Measurements from ENCODE around the gene EPB41L5. TPM values are rescaled to one million over a fixed set of nuclear protein-coding genes. Genes with fewer than 3 reads are reported as not detected.

The EPB41L5 gene
- total RNA-seq, 4 donors from 2014 or later, result 14.2 to 24.0 (median 17.4) TPM

DNA sequence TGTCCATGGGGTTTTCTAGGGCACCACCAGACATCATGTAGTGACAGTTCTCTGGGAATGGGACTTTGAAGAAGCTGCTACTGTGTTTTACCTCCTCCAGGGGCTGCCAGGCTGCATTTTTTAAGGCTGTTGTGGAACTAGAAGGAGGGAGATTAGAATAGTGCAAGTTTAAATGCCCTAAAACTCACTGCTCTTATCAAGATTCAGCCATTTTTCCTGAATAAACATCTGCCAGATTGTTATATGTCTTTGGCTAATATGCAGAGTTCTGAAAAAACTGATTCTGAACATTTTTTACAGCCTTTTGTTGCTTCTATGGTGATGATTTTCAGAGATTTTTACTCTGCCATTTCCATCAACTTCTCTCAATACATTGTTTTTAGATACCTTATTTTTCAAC is 8.6 kb upstream of the EPB41L5 start:
- DNase-seq (ENCODE audit: low spot score), result no peak
- no peak for TF ChIP-seq CTCF (IDR thresholded peaks at IDR 0.05)
- ATAC-seq (ENCODE audit: low FRiP score), result no peak

DNA sequence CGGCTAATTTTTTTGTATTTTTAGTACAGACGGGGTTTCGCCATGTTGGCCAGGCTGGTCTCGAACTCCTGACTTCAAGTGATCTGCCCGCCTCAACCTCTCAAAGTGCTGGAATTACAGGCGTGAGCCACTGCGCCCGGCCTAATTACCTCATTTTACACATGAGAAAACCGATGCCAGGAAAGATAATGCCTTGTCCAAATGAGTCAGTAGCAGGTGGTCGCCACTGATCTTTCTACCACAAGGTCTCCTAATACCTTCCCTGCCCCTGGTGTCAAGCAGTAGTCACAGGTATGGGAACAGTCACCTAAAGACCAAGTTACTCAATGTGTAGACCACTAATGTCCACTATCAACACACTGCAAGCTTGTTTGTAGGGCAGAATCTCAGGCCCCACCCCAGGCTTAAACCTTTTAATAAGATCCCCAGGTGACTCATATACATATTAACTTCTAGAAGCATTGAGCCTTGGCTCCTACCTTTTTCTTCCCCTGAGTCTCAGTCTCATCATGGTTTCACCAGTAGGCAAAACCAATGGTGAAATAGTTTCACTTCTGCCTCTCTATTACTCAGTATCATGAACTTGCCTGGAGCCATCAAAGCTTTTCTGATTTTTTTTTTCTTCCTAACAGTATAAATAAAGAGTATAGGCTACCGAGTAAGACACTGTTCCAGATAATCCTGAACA is 6.9 kb upstream of the EPB41L5 start:
- no peak for DNase-seq (ENCODE audit: low spot score)
- ATAC-seq (ENCODE audit: low FRiP score), result no peak
- TF ChIP-seq CTCF (IDR thresholded peaks at IDR 0.05), result no peak

DNA sequence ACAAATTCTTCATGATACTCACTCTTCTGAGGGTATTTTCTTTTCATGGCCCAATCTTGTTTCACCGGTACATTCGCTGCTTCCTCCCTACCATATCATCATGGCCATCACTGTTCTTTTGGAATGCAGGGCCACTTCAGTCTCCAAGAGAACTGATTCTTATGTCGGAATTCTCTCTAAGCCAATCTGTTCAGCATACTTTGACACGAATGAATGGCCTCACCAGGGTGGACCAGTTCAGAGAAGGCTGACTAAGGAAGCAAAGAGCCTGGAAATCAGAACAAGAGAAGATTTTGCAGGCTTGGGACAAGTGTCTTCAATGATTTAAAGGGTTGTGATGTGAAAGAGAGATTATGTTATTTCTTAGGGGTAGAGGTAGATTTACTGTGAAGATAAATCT is 5.0 kb upstream of the EPB41L5 start:
- no peak for TF ChIP-seq CTCF (IDR thresholded peaks at IDR 0.05)
- DNase-seq (ENCODE audit: low spot score), result no peak
- no peak for ATAC-seq (ENCODE audit: low FRiP score)

DNA sequence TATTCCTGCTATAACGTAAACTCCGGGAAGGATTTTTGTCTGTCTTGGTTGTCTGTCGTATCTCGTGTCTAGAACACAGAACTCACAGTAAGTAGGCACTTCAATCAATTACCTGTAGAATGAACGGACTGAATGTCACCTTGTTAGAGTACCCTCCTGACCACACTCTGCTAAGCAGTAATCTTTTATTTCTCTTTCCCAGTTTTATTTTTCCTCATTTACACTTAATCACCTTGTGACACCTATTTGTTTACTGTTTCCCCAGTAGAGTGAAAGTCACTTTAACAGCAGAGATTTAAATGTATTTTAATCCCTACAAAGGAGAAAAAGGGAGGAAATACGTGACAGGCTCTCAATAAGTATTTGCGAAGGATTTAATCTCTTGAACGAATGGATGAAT is 514 bp upstream of the EPB41L5 start:
- no peak for ATAC-seq (ENCODE audit: low FRiP score)
- no peak for TF ChIP-seq CTCF (IDR thresholded peaks at IDR 0.05)

GRCh38 chr2:120013597-120014223 is 833 bp downstream of the EPB41L5 start:
- ATAC-seq (ENCODE audit: low FRiP score) (no peak), DNase-seq (ENCODE audit: low spot score) (no peak)
- no peak for TF ChIP-seq CTCF (IDR thresholded peaks at IDR 0.05)

More for the DNA sequence above, 514 bp upstream of the EPB41L5 start:
- DNase-seq (ENCODE audit: low spot score), result no peak

DNA sequence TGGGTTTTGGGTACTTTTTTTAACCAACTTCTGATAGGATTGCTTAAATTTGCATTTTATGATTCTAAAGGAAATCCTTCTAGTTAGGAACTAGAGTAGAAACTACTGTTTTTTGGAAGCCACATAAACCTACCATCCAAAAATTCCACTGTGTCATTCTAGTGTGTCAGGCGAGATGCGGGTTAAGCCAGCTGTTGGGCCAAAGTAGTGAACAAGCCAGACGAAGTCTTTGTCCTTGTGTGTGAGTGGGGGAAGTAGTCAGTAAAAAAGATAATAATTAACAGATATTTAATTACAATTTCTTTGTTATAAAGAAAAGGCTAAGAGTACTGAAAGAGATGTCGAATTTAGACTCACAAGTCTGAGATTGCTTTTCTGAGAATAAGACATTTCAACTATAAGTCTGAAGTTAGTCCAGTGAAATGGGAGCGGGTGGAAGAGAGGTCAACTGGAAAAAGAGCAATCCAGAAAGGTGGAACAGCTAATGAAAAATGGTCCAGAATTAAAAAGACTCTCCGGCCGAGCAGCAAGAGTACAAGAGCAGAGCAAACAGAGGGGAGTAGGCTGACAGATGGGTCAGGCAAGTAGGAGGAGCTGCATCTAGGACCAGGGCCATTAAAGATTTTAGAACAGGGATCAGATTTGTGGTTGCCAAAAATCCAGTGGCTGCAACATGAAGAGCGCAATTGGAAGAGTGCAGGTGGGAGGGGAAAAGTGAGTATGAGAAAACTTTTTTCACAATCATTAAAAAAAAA is 1.5 kb downstream of the EPB41L5 start:
- no peak for ATAC-seq (ENCODE audit: low FRiP score)
- TF ChIP-seq CTCF (IDR thresholded peaks at IDR 0.05), result no peak
- no peak for DNase-seq (ENCODE audit: low spot score)
